Testis (tissue), 2 donors: ENCODE data around the gene SLC7A6.

Experiments used
- CTCF ChIP-seq, 3 experiments: fragments of 450-650 bp in 2 of 3; fragments of 200-600 bp in 1 of 3; sonication (generic) in 1 of 3; IDR thresholded peaks; one replicate each; pipeline ENCODE4 v1.5.1; 2016 to 2019; ENCODE audit warnings: antibody characterized with exemption in 3 of 3, mild to moderate bottlenecking in 2 of 3, moderate library complexity in 1 of 3
- POLR2A ChIP-seq: fragments of 450-650 bp; IDR thresholded peaks from one replicate; pipeline ENCODE4 v1.6.1; 2017; ENCODE audit warnings: antibody characterized with exemption, mild to moderate bottlenecking, moderate library complexity

GRCh38 chr16:68306633-68307032 is 42.3 kb downstream of the SLC7A6 start:
- TF ChIP-seq CTCF (IDR thresholded peaks at IDR 0.05) (no peak), POLR2A (no peak)
